K562 (cell line): ENCODE data around the gene TACR2. TPM values are rescaled to one million over a fixed set of nuclear protein-coding genes. Genes with fewer than 3 reads are reported as not detected.

Source experiments
- CHD2 ChIP-seq: IDR thresholded peaks from 2 replicates; pipeline ENCODE4 v1.6.1; 2011; ENCODE audit warnings: low read depth, low read length
- HCFC1 ChIP-seq: IDR thresholded peaks from 2 replicates; pipeline ENCODE4 v1.6.1; 2012; ENCODE audit warnings: low read depth, low read length, improper control_type of control experiment
- NR1H2 ChIP-seq: sonication (generic); formaldehyde crosslinking; IDR thresholded peaks from 2 replicates; pipeline ENCODE4 v1.4.0; 2020; ENCODE audit warnings: mild to moderate bottlenecking, missing genetic modification reagents
- RBM15 ChIP-seq: fragments of 200-400 bp; formaldehyde crosslinking; IDR thresholded peaks from 2 replicates; pipeline ENCODE4 v1.6.1; 2018; ENCODE audit warnings: mild to moderate bottlenecking, low read length, moderate library complexity; ENCODE audit not compliant: insufficient read depth
- RBM17 ChIP-seq: fragments of 200-400 bp; formaldehyde crosslinking; IDR thresholded peaks from 2 replicates; pipeline ENCODE4 v1.6.1; 2017; ENCODE audit warnings: low read depth, mild to moderate bottlenecking, low read length, borderline replicate concordance
- TCF7 ChIP-seq: sonication (generic); IDR thresholded peaks from 2 replicates; pipeline ENCODE4 v1.6.1; 2016; ENCODE audit warnings: antibody characterized with exemption, borderline replicate concordance
- polyA plus RNA-seq, 8 experiments: library from polyadenylated mRNA; depleted of rRNA in 4 of 8; stranded (reverse) in 5 of 8; unstranded in 3 of 8; fragments of >200 nt; fragmentation: Nextera tagmentation in 2 of 8; fragmentation: Illumina TruSeq in 1 of 8; extraction: Ambion mirVana in 2 of 8; extraction: Trizol in 1 of 8; gene quantifications; 2 replicates each; pipeline versions ENCODE4 v1.2.1 to v1.2.3, GENCODE V29; 2011 to 2014; ENCODE audit warnings: inconsistent platforms in 1 of 8, missing spikeins in 1 of 8
- total RNA-seq, 7 experiments: library from RNA; depleted of rRNA in 6 of 7; stranded (reverse); fragments of >200 nt in 6 of 7; fragmentation: Illumina TruSeq in 2 of 7; extraction: Trizol in 2 of 7; gene quantifications; 2 replicates each; pipeline versions ENCODE4 v1.2.1 to v1.2.3, GENCODE V29; 2011 to 2021; ENCODE audit warnings: low replicate concordance in 1 of 7
- TF ChIP-seq, protein P1 (sequence below): fragments of 450-650 bp; formaldehyde crosslinking; IDR thresholded peaks from 2 replicates; pipeline ENCODE4 v1.4.0; 2022; ENCODE audit warnings: missing genetic modification characterization
- TF ChIP-seq, protein P2 (sequence below): fragments of 250-450 bp; sonication (Bioruptor Pico); IDR thresholded peaks from 2 replicates; pipeline ENCODE4 v1.5.0; 2020; ENCODE audit warnings: mild to moderate bottlenecking, borderline replicate concordance
- TF ChIP-seq, protein P3 (sequence below), 2 experiments: fragments of 450-650 bp in 1 of 2; sonication (generic) in 1 of 2; formaldehyde crosslinking in 1 of 2; IDR thresholded peaks; 2 replicates each; pipeline versions ENCODE4 v1.7.1 to v1.9.0; 2016 to 2022; ENCODE audit warnings: inconsistent platforms in 1 of 2, mild to moderate bottlenecking in 1 of 2, missing genetic modification reagents in 1 of 2
- TF ChIP-seq, protein P4 (sequence below): fragments of 450-650 bp; IDR thresholded peaks from 2 replicates; pipeline ENCODE4 v1.6.1; 2016; ENCODE audit warnings: mild to moderate bottlenecking

The TACR2 gene
- total and polyA plus RNA-seq, 9 of the 15 experiments (the other 6 are each of a cell fraction or from before 2014, with no cell fraction given) = not detected

DNA sequence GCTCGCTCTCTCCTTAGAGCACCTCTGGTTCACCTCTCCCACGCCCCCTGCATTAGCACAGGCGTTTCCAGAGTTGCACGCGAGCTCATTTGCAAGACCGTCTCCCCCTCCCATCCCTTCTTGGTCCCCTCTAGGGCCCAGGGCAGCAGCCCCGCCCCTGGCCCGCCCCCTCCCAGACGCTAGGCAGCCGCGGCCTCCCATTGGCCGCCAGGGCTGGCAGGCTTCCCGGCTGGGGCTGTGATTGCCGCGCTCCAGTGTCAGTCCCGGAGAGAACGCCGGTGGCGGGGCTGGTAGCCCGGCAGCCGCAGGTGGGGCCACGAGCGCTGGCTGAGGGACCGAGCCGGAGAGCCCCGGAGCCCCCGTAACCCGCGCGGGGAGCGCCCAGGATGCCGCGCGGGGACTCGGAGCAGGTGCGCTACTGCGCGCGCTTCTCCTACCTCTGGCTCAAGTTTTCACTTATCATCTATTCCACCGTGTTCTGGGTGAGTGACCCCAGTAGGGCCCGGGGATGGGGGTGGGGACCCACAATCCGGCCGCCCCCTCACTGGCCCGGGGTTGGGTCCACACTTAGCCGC is 34.6 kb upstream of the TACR2 start, which contains the start of gene TSPAN15 (continued):
- TF ChIP-seq TCF7 = no peak
- TF ChIP-seq, protein P1, sequence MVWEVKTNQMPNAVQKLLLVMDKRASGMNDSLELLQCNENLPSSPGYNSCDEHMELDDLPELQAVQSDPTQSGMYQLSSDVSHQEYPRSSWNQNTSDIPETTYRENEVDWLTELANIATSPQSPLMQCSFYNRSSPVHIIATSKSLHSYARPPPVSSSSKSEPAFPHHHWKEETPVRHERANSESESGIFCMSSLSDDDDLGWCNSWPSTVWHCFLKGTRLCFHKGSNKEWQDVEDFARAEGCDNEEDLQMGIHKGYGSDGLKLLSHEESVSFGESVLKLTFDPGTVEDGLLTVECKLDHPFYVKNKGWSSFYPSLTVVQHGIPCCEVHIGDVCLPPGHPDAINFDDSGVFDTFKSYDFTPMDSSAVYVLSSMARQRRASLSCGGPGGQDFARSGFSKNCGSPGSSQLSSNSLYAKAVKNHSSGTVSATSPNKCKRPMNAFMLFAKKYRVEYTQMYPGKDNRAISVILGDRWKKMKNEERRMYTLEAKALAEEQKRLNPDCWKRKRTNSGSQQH (CRISPR knock-in tag) = no peak
- TF ChIP-seq NR1H2 (CRISPR knock-in tag) = no peak
- TF ChIP-seq, protein P2, sequence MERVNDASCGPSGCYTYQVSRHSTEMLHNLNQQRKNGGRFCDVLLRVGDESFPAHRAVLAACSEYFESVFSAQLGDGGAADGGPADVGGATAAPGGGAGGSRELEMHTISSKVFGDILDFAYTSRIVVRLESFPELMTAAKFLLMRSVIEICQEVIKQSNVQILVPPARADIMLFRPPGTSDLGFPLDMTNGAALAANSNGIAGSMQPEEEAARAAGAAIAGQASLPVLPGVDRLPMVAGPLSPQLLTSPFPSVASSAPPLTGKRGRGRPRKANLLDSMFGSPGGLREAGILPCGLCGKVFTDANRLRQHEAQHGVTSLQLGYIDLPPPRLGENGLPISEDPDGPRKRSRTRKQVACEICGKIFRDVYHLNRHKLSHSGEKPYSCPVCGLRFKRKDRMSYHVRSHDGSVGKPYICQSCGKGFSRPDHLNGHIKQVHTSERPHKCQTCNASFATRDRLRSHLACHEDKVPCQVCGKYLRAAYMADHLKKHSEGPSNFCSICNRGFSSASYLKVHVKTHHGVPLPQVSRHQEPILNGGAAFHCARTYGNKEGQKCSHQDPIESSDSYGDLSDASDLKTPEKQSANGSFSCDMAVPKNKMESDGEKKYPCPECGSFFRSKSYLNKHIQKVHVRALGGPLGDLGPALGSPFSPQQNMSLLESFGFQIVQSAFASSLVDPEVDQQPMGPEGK = no peak
- TF ChIP-seq, protein P3, sequence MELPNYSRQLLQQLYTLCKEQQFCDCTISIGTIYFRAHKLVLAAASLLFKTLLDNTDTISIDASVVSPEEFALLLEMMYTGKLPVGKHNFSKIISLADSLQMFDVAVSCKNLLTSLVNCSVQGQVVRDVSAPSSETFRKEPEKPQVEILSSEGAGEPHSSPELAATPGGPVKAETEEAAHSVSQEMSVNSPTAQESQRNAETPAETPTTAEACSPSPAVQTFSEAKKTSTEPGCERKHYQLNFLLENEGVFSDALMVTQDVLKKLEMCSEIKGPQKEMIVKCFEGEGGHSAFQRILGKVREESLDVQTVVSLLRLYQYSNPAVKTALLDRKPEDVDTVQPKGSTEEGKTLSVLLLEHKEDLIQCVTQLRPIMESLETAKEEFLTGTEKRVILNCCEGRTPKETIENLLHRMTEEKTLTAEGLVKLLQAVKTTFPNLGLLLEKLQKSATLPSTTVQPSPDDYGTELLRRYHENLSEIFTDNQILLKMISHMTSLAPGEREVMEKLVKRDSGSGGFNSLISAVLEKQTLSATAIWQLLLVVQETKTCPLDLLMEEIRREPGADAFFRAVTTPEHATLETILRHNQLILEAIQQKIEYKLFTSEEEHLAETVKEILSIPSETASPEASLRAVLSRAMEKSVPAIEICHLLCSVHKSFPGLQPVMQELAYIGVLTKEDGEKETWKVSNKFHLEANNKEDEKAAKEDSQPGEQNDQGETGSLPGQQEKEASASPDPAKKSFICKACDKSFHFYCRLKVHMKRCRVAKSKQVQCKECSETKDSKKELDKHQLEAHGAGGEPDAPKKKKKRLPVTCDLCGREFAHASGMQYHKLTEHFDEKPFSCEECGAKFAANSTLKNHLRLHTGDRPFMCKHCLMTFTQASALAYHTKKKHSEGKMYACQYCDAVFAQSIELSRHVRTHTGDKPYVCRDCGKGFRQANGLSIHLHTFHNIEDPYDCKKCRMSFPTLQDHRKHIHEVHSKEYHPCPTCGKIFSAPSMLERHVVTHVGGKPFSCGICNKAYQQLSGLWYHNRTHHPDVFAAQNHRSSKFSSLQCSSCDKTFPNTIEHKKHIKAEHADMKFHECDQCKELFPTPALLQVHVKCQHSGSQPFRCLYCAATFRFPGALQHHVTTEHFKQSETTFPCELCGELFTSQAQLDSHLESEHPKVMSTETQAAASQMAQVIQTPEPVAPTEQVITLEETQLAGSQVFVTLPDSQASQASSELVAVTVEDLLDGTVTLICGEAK (IDR thresholded peaks at IDR 0.05) = no peak
- TF ChIP-seq, protein P3 (CRISPR knock-in tag; IDR thresholded peaks at IDR 0.05) = no peak
- TF ChIP-seq HCFC1 = no peak
- TF ChIP-seq RBM15 = no peak
- no peak for TF ChIP-seq RBM17
- peak; percentile 60 for TF ChIP-seq CHD2
- TF ChIP-seq, protein P4, sequence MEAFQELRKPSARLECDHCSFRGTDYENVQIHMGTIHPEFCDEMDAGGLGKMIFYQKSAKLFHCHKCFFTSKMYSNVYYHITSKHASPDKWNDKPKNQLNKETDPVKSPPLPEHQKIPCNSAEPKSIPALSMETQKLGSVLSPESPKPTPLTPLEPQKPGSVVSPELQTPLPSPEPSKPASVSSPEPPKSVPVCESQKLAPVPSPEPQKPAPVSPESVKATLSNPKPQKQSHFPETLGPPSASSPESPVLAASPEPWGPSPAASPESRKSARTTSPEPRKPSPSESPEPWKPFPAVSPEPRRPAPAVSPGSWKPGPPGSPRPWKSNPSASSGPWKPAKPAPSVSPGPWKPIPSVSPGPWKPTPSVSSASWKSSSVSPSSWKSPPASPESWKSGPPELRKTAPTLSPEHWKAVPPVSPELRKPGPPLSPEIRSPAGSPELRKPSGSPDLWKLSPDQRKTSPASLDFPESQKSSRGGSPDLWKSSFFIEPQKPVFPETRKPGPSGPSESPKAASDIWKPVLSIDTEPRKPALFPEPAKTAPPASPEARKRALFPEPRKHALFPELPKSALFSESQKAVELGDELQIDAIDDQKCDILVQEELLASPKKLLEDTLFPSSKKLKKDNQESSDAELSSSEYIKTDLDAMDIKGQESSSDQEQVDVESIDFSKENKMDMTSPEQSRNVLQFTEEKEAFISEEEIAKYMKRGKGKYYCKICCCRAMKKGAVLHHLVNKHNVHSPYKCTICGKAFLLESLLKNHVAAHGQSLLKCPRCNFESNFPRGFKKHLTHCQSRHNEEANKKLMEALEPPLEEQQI = no peak
